NCI-H2081 (cell line): ENCODE results near the gene IMMP2L.
"Not testable (repeated sequence)": the region's sequence is repeated elsewhere in the genome, so short reads cannot be mapped to it uniquely, and the experiment has no call there.

Source experiments
- DNase-seq, 2 experiments: peaks; one replicate each; lab custom pipeline; 2025; lab: John Stamatoyannopoulos, UW

IMMP2L gene

DNA sequence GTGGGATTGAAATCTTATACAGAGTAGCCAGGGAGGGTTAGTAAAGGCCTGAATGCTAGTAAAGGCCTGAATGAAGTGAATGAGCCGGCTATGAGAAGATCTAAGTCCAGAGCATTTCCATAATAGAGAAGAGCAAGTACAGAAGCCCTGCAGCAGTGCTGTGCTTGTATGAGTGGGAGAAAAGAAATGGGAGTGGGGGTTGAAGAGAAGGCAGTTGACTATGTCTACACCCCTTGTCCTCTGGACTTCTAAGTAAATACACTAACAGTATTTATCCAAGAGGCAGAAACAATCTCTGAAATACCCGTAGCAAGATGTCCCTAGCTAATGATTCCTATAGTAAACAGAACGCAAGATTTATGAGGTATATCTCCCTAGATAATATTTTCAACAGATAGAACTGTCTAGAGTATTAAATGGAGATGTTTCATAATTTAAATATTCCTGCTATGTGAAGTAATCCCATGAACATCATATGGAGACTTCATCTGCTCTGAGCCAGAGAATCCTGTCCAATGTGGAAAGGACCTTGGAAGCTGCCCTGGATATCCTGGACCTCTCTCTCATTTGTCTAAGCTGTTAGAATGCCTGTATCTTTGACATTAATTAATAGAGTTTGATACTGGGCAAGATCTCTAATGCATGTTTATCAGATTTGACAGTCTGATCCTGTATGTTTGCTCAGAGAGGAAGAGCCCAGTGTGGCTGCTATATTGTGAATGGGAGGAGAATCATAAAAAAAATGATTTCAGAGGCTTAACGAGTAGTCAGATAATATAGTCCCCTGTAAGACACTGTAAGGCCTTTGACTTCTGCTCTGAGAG, 299.8 kb downstream of the IMMP2L start:
- no peak for DNase-seq

DNA sequence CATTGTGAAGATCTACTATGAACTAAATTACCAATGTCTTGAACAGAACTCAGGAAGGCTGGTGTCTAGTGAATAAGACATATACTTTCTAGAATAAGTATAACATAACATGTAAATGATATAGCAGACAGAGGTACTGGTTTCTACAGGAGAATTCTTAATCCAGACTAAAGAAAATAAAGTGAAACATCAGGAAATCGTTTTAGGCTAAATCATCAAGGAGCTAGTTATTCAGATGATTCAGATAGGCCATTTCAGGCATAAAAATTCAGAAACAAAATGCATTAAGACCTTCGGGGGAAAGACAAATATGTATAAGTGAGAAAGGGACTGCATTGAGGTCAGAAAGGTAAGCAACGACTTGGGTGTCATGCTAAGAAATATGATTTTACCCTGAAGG, 300.8 kb downstream of the IMMP2L start:
- no peak for DNase-seq

DNA sequence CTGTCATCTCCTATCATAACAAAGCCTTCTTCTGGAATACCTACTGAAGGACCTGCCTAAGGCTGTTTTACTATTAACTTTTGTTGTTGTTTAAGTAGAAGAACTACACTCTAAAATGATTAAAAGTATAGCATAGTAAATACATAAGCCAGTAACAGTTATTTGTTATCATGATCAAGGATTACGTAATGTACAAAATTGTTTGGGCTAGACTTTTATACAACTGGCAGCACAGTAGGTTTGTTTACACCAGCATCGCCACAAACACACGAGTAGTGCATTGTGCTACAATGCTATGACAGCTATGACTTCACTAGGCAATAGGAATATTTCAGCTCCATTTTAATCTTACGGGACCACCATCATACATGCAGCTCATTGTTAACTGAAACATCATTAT, 302.3 kb downstream of the IMMP2L start:
- no peak for DNase-seq

DNA sequence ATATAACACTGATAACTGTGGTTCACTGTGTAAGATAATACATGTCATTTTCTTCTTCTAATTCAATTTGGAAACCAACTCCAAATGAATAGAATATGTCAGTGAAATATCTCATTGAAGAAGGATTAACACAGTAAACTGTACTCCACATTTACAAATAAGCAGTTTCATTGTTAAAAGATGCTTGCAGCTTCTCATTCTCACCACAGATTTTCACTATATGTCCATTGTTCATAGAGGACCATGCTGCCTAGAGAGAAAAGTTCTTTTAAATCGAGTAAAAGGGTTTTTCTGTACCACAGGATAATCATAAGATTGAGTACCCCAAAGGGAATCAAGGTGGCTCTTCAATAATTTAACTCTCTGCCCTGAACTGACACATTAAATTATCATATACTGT, 305.9 kb downstream of the IMMP2L start:
- DNase-seq = no peak

DNA sequence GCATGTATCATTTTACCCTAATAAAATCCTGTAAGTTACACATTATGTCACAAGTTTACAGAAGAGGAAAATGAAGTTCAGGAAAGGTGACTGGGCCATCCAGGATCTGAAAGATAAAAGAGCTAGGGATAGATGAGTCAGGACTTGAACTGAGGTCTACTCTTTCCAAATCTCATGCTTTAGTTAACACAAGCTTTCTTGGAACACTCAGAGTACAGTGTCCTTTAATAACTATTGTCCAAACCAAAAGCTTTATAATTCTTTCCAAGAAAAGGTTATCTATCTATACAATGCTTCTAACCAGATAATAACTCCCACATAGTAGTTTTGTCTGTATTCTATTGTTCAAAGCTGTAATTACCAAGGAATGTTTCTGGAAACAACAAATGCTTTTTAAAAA, 306.7 kb downstream of the IMMP2L start:
- no peak for DNase-seq

DNA sequence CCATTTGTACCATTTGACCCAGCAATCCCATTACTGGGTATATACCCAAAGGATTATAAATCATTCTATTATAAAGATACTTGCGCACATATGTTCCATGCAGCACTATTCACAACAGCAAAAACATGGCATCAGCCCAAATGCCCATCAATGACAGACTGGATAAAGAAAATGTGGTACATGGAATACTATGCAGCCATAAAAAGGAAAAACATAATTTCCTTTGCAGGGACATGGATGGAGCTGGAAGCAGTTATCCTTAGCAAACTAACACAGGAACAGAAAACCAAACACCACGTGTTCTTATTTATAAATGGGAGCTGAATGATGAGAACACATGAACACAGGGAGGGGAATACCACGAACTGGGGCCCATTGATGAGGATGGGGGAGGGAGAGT, 310.9 kb downstream of the IMMP2L start:
- DNase-seq = not testable (repeated sequence)

DNA sequence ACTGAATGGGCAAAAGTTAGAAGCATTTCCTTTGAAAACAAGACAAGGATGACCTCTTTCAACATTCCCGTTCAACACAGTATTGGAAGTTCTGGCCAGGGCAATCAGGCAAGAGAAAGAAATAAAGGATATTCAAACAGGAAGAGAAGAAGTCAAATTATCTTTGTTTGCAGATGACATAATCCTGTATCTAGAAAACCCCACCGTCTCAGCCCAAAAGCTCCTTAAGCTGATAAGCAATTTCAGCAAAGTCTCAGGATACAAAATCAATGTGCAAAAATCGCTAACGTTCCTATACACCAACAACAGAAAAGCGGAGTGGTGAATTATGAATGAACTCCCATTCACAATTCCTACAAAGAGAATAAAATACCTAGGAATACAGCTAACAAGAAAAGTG, 312.5 kb downstream of the IMMP2L start:
- DNase-seq = not testable (repeated sequence)

DNA sequence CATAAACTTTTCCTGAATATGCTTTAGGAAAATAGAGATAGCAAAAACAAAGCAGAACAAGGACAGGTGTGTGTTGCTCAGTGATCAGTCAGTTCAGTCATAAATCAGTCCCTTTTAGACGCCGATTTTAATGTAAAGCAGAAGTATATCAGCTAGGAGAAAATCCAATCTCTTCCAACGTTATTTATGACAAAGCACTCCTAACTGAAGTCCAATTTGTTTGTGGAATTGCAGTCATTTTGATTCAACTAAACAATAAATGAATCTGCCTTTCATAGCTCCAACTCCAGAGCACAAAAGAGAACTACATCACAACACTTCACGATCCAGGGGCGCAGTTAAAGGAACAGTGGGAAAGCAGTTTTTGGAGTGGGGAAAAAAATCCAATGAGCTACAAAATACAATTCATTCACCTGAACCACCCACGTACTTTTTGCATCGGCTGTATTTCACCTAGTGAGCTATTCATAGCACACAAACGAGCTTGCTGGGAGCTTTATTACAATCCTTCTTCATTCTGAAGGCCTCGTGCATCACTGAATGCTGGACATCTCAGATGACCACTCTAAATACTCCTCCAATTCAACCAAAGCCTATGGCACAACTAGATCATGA, 320.0 kb downstream of the IMMP2L start:
- DNase-seq = peak; percentile 8 to 21

DNA sequence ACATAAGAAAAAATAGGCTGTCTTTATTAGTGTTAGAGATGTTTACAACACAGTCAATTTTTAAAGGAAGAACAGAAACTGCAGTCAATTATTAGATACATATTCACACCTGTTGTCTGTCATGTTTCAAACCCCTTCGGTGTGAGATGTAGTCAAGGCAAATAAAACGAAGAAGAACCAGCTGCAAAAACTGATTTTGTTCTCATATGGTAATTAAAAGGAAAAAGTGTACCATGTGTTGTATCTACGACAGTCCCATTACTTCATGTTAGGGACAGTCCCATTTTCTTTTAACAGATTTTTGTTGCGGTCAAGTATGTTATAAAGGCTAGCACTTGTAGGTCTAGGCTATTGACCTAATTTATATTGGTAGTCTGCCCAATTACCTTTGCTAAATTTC, 321.9 kb downstream of the IMMP2L start:
- no peak for DNase-seq

DNA sequence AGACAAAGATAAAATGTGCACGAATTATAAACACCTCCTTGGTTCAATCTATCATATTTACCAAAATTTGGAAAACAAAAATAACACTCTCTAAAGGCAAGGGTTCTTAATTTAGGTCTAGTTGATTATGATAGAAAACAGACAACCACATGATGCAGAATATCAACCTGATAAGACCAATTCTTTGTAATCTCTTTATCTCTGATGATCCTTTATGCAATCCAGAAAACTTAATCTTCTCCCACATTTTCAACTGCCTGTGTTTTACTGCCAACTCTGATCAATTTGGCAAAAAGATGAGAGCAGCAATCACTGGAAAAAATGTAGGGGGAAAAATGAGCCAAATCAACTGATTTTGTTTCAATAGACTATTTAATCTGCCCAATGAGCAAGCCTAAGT, 322.9 kb downstream of the IMMP2L start:
- no peak for DNase-seq

DNA sequence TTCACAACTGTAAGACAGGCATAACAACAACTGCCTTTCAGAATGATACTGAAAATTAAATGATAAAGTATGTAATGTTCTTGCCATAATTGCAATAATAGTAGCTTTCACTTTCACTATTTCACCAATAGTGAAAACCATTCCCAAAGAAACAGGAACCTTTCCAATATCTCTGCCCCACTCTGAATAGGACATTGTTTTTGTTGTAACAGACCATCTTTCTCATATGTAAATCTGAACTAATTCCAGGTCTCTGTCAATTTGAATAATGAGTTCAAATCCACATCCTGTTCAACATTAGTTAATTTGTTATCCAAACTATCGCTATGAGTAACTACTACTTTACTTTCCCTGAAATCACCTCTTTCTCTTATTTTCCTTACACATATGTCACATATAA, 323.4 kb downstream of the IMMP2L start:
- no peak for DNase-seq

DNA sequence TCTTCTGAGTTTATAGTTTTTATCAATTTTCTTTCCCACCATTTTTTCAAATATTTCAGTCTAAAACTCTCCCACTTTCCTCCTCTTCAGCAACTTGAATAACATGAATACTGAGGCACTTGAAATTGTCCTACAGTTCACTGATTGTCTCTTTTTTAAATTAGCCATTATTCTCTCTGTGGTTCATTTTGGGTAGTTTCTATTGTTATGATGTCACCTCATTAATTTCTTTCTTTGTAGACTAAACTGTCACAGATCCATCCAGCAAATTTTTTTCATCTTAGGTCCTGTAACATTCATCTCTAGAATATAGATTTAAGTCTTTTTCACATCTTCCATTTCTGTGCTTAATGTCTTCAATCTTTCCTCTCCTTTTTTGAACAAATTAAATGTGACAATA, 326.6 kb downstream of the IMMP2L start:
- DNase-seq = no peak

DNA sequence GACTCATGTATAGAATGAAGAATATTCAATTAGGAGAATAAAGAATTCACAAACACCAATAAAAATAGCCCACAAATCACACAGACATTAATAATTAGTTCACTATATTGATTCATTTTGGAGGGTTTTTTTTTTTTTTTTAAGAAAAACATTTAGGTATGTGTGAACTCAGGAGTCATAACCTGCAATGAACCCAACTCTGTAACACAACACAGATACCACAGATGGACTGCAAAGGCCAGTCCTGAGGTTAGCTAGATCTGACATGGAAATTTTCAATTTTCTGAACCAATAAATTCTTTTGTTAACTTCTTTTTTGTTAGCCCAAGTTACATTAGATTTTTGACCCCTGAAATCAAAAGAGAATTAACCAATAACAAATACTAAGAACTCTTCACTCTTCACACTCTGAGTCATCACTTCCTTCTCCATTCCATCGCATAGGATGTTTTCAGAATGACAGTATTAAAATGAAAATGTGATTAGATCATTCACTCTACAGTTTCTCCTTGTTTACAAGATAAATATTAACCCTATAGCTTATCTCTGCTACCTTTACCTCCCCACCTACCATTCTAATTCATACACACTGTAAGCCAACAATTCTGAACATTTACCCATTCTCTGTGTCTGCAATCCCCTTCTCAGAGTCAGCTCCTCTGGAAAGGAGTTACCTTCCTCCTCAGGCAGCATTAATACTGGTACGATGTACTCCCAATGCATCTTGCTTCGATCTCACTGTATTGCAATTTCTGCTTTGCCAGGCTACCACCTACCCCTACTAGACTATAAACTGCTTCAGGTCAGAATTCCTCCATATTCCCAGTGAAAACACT, 329.8 kb downstream of the IMMP2L start:
- DNase-seq = no peak

DNA sequence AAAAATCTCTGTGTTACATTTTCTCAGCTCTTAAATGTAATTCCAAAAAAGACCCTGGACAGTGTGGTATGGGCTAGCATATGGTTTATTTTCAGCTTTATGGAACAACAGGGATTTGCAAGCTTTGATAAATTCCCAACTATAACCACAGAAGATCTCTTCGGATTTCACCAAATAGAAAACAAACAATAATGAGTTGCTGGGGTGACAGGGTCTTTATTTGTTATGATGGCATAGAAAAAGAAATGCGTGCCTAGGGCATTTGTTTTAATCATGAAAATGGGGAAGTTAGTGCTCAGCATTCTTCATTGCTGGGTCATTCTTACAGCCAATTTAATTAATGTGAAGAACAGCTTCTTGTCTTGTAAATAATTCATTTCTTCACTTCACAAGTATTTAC, 332.4 kb downstream of the IMMP2L start:
- DNase-seq = no peak

DNA sequence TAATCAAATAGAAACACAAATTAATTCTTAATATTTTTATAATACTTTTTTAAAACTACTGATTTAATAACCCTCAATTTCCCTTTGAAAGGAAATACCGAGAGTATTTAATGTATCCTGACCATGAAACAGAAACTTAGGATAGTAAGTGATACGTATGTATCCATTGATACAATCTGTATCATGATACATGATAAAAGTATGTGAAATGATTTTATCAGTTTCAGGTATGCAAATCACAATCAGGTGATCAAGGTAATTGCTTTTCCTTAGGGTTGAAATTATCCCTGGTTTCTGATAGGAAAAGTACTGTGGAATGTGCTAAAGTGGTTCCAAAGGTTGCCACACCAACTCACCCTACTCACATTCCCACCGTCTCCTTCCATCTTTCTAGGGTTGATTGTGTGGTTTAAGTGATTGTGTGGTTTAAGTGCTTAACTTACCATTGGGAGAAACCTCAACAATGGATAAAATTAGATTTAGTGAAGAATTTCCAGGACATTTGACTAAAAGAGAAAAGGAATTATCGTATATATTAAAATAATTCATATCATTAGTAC, 333.0 kb downstream of the IMMP2L start:
- DNase-seq = no peak

DNA sequence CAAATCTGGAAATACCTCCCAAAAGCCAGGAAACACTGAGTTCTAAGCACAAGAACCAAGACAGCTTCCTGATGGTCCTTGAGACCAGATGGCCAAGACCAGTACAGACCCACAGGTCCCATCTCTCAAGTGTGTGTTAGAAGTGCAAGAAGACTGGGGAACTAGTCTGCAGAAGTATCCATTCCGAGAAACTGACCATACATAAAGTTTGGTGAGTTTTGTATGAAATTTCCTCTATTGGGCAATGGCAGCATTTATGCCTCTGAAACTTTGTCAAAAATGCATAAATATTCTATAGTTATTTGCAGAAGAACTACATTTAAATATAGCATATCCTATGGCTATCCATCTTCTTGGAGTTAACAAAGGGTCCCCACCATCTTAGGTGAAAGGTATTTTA, 333.9 kb downstream of the IMMP2L start:
- DNase-seq = no peak

DNA sequence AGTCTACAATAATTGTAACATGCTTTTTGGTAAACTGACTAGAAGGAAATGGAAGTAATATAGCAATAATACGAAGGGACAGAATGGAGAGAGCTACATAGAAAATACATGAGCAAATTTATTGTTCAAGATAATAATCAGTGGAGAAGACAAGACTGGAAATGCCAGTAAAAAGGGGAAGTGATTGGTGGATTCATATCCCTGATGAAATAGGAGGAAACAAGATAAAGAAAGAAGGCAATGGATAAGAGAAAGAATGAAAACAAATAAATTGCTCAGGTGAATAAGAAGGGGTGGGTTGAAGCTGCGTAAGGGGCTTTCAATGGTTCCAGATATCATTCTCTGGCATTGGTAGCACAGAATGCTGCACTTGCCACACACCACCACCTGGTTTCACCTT, 335.5 kb downstream of the IMMP2L start:
- DNase-seq = no peak

DNA sequence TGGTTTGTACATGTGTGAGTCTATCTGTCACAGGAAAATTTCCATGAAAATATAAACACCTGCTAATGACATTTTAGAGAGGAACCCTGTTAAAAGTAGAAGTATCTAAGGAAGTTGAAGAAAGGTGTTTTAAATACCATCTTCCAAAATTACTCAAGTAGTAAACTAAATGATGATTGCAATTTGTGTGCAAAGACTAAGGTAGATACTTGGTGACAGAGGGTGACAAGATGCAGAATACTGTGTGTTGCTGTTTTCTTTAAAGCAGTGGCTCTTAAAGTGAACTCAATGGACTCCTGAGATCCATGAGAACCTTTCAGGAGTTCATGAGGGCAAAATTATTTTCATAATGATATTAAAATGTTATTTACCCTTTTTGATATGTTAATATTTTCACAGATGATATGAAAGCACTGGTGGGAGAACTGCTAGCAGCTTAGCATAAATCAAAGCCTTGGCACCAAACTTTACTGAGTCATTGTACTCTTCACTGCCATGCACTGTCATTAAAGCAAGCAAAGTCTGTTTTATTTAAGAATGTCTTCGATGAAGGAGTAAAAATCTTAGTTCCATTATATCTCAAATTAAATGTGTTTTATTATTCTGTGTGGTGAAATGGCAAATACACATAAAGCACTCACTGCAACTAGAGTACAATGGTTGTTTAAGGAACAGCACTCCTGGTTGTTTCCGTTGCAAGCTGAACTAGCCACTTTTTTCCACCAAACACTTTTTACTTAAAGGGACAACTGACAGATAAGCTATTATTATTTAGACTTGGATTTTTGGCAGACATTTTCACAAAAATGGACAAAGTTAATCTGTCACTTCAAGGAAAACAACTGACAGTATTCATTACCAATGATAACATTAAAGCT, 337.7 kb downstream of the IMMP2L start:
- no peak for DNase-seq

DNA sequence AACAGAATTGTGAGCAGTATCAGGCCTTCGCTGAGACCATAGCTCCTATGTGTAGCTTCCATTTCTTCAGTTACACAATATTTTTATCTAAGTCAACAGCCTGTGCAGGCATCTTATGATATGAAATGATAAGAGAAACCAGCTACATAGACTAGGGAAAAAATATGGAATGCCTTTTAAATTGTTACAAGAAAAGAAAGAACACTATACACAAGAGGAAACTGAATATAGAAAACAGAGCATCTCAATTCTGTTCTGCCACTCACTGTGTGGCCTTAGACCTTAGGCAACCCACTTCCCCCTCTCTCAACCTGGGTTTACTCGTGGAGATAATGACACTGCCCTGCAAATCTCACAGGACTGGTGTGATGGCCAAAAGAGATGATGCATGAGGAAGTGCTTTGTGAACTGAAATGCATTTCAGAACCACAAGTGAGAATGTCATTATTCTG, 338.5 kb downstream of the IMMP2L start:
- no peak for DNase-seq

DNA sequence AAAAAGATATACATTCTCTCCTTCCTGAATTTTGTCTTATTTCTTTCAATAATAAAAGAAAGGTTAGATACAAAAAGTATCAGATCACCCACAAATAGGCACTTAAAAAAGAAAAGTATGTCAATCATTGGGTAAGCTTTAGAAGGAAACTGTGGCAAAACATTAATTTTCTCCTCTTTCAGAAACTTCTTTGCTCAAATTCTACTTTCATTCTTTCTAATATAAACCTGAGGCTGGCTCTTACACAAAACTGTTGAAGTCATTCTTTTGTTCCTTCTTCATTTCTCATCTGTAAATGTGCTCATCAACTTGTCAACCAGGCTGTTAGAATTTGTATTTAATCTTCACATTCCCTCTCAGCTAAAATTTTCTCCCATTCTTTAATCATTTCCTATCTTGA, 346.7 kb downstream of the IMMP2L start:
- DNase-seq = no peak

DNA sequence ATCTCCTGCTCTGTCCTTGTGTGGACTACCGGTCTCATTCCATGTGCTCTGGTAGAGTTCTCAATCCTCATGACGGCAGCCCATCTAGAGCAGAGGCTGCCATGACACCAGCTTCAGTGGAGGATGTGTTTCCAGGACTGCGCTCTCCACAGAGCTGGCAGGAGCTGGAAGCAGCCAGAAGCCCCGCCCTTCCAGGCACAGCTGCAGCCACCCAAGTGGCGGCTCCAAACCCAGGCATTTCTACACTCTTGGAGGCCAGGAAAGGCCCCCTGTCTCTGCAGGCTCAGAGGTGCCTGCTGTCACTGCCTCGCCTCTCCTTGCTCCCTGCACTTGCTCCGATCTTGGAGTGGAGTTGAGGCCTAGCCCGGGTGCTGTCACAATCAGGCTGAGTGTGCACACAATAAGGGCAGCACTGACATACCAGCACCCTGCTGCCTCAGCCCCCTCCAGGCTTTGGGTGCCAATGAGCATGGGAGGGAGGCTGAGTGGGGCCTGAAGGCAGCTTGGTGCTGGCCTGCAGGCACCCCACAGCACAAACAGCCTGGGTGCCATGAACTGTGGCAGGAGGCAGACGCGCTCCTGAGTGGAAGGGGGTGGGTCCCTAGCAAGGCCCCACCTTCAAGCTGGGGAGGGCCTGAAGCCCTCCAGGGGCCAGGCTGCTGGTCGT, 349.3 kb downstream of the IMMP2L start:
- no peak for DNase-seq
